KOPT-K1 (cell line): ENCODE results near the gene GABRB1.
"Not testable (repeated sequence)": the region's sequence is repeated elsewhere in the genome, so short reads cannot be mapped to it uniquely, and the experiment has no call there.

Source experiments
- H3K27ac ChIP-seq: fragments of 200-600 bp; sonication (generic); 2 replicates; pipeline ENCODE4 v1.5.1; 2016; ENCODE audit warnings: antibody characterized with exemption, mild to moderate bottlenecking, low read depth, low read length; ENCODE audit not compliant: poor library complexity, severe bottlenecking
- H3K36me3 ChIP-seq: fragments of 200-600 bp; sonication (generic); 2 replicates; pipeline ENCODE4 v1.5.1; 2017; ENCODE audit warnings: antibody characterized with exemption, mild to moderate bottlenecking, low read length, moderate library complexity; ENCODE audit not compliant: insufficient read depth
- H3K9me3 ChIP-seq: fragments of 200-600 bp; sonication (generic); 2 replicates; pipeline ENCODE4 v1.5.1; 2017; ENCODE audit warnings: antibody characterized with exemption, low read length, mild to moderate bottlenecking; ENCODE audit not compliant: insufficient read depth, poor library complexity, severe bottlenecking

The GABRB1 gene

GRCh38 chr4:47235721-47236120, 204.4 kb downstream of the GABRB1 start:
- H3K27ac ChIP-seq: no peak overlapping the region
- no peaks in the 10 kb centered on the region for H3K9me3 ChIP-seq
- H3K36me3 ChIP-seq: no peaks in the 10 kb centered on the region

- no peaks in the 10 kb centered on the region for H3K9me3 ChIP-seq
- H3K36me3 ChIP-seq: no peaks in the 10 kb centered on the region
- H3K27ac ChIP-seq: no peak overlapping the region
Measured at GRCh38 chr4:47238667-47239066, 207.3 kb downstream of the GABRB1 start.

GRCh38 chr4:47239649-47240048, 208.3 kb downstream of the GABRB1 start:
- no peaks in the 10 kb centered on the region for H3K36me3 ChIP-seq
- H3K27ac ChIP-seq: no peak overlapping the region
- H3K9me3 ChIP-seq: no peaks in the 10 kb centered on the region

- Histone ChIP-seq H3K36me3 (no peaks in the 10 kb centered on the region), H3K9me3 (no peaks in the 10 kb centered on the region), H3K27ac (no peak overlapping the region)
Measured at GRCh38 chr4:47251348-47252135, 220.2 kb downstream of the GABRB1 start.

GRCh38 chr4:47263721-47264120, 232.4 kb downstream of the GABRB1 start:
- H3K27ac ChIP-seq: no peak overlapping the region
- H3K36me3 ChIP-seq: no peaks in the 10 kb centered on the region
- H3K9me3 ChIP-seq: no peaks in the 10 kb centered on the region

- no peak overlapping the region for H3K27ac ChIP-seq
- no peaks in the 10 kb centered on the region for H3K9me3 ChIP-seq
- H3K36me3 ChIP-seq: no peaks in the 10 kb centered on the region
Measured at GRCh38 chr4:47270201-47270888, 239.0 kb downstream of the GABRB1 start.

GRCh38 chr4:47271291-47271690, 239.9 kb downstream of the GABRB1 start:
- Histone ChIP-seq H3K36me3 (no peaks in the 10 kb centered on the region), H3K27ac (no peak overlapping the region), H3K9me3 (no peaks in the 10 kb centered on the region)

GRCh38 chr4:47274901-47275300, 243.5 kb downstream of the GABRB1 start:
- Histone ChIP-seq H3K27ac (no peak overlapping the region), H3K9me3 (no peaks in the 10 kb centered on the region), H3K36me3 (no peaks in the 10 kb centered on the region)

GRCh38 chr4:47275595-47275994, 244.2 kb downstream of the GABRB1 start:
- Histone ChIP-seq H3K9me3 (no peaks in the 10 kb centered on the region), H3K27ac (no peak overlapping the region), H3K36me3 (no peaks in the 10 kb centered on the region)

GRCh38 chr4:47278631-47279030, 247.3 kb downstream of the GABRB1 start:
- Histone ChIP-seq H3K27ac (no peak overlapping the region), H3K36me3 (no peaks in the 10 kb centered on the region), H3K9me3 (no peaks in the 10 kb centered on the region)

GRCh38 chr4:47287735-47288134, 256.4 kb downstream of the GABRB1 start:
- Histone ChIP-seq H3K9me3 (no peaks in the 10 kb centered on the region), H3K27ac (no peak overlapping the region), H3K36me3 (no peaks in the 10 kb centered on the region)

GRCh38 chr4:47289805-47290204, 258.4 kb downstream of the GABRB1 start:
- no peak overlapping the region for H3K27ac ChIP-seq
- H3K9me3 ChIP-seq: no peaks in the 10 kb centered on the region
- no peaks in the 10 kb centered on the region for H3K36me3 ChIP-seq

GRCh38 chr4:47290873-47291272, 259.5 kb downstream of the GABRB1 start:
- H3K36me3 ChIP-seq, H3K27ac ChIP-seq, H3K9me3 ChIP-seq: not testable (repeated sequence)

GRCh38 chr4:47309165-47309564, 277.8 kb downstream of the GABRB1 start:
- H3K36me3 ChIP-seq: no peaks in the 10 kb centered on the region
- no peaks in the 10 kb centered on the region for H3K9me3 ChIP-seq
- H3K27ac ChIP-seq: no peak overlapping the region

- H3K36me3 ChIP-seq: no peaks in the 10 kb centered on the region
- H3K9me3 ChIP-seq: no peaks in the 10 kb centered on the region
- no peak overlapping the region for H3K27ac ChIP-seq
Measured at GRCh38 chr4:47312170-47312569, 280.8 kb downstream of the GABRB1 start.

- Histone ChIP-seq H3K9me3 (no peaks in the 10 kb centered on the region), H3K36me3 (no peaks in the 10 kb centered on the region), H3K27ac (no peak overlapping the region)
Measured at GRCh38 chr4:47313384-47313783, 282.0 kb downstream of the GABRB1 start.
